HG02798 (cell line): Measurements from ENCODE around the gene SYVN1.

ENCODE experiments used
- ATAC-seq: cut with Tn5 transposase; IDR thresholded peaks from one replicate; pipeline ENCODE4 v1.9.1; 2021; ENCODE audit warnings: mild to moderate bottlenecking; ENCODE audit not compliant: unreplicated experiment, poor library complexity

The SYVN1 gene

GRCh38 chr11:65095974-65096806 is 38.1 kb downstream of the SYVN1 start, which contains the start of gene VPS51:
VPS51 (plus strand) TSS chr11:65096214; CDS start chr11:65096251, 37 bp downstream.
- peak; percentile 88 for ATAC-seq

DNA sequence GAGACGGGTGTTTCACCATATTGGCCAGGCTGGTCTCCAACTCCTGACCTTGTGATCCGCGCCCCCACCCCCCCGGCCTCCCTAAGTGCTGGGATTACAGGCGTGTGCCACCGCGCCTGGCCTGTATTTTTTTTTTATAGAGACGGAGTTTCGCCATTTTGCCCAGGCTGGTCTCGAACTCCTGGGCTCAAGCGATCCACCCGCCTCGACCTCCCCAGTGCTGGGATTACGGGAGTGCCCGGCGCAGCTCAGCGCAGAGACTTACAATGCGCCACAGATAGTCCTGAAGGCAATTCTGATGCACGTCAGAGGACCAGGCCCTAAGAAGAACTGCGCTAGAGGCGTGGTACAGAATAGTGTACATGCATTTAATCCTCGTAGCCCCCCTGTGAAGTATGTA is 38.9 kb downstream of the SYVN1 start:
- no peak for ATAC-seq

GRCh38 chr11:65090628-65091027 is 43.7 kb downstream of the SYVN1 start:
- no peak for ATAC-seq

GRCh38 chr11:65089621-65090020 is 44.7 kb downstream of the SYVN1 start:
- ATAC-seq = no peak

DNA sequence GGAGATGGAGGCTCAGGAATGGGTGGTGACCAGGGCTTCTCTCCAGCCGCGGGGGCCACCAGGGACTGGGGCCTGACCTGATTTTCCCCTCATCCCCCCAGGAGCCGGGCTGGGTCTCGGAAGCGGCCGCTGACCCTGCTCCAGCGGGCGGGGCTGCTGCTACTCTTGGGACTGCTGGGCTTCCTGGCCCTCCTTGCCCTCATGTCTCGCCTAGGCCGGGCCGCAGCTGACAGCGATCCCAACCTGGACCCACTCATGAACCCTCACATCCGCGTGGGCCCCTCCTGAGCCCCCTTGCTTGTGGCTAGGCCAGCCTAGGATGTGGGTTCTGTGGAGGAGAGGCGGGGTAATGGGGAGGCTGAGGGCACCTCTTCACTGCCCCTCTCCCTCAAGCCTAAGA is 46.5 kb downstream of the SYVN1 start:
- no peak for ATAC-seq

DNA sequence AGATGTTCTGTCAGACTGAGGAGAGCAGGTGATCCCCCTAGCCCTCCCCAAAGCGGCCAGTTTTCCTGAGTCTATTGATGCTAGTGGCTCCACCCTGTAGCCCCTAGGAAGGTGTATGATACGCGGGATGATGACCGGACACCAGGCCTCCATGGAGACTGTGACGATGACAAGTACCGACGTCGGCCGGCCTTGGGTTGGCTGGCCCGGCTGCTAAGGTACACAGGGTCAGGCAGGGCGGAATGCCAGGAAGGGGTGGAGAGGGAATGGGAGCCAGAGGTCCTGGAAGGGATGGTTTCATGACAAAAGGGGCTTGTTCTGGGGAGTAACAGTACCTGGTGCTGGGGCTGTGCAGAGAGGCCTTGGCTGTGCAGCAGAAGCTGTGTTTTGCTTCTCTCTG is 47.1 kb downstream of the SYVN1 start:
- ATAC-seq = no peak

- no peak for ATAC-seq
Measured at GRCh38 chr11:65086809-65087208, 47.5 kb downstream of the SYVN1 start.

GRCh38 chr11:65085446-65085845 is 48.9 kb downstream of the SYVN1 start:
- no peak for ATAC-seq

GRCh38 chr11:65084598-65085375 is 49.5 kb downstream of the SYVN1 start:
- no peak for ATAC-seq

DNA sequence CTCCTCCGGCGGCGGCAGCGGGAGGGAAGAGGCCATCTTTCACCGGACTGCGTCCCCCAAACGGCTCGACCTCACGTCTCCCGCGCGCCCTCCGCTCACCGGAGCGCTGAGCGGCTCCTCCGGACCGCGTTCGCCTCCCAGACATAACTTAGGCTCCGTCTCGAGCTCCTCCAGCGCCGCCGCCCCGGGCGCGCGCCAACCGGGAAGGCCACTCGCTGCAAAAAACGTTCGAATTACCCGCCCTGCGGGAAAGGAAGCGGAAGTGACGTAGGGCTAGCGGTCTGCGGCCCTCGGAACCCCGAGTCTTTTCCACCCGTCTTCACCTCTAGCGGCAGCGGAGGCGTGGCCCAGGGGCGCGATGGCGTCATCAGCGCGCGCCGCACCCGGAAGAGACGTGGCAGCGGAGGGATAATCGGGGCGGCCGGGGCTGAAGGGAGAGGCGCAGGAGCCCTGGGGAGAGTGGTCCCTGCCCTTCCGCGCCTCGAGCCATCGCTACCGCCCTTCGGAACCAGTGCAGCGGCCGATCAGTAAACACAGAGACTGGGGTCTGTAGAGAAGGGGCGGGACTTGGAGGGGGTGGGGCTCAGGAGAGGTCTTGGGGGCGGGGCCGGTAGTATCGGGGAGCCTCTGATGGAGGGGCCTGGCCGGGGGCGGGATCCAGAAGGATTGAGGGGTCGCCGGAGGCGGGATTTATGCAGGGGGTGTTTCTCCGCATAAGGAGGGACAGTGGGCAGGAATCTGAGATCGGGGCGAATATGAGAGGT is 50.3 kb downstream of the SYVN1 start, which contains the start of the genes CDCA5 and ZFPL1:
TSS of gene CDCA5 (minus strand) at position 207 of the 764 bp plus-strand sequence. CDS start at position 145, 62 bp downstream.
TSS of gene ZFPL1 (plus strand) at position 389 of the 764 bp plus-strand sequence. CDS start 477 bp downstream, outside the sequence.
- ATAC-seq = peak; percentile 92

DNA sequence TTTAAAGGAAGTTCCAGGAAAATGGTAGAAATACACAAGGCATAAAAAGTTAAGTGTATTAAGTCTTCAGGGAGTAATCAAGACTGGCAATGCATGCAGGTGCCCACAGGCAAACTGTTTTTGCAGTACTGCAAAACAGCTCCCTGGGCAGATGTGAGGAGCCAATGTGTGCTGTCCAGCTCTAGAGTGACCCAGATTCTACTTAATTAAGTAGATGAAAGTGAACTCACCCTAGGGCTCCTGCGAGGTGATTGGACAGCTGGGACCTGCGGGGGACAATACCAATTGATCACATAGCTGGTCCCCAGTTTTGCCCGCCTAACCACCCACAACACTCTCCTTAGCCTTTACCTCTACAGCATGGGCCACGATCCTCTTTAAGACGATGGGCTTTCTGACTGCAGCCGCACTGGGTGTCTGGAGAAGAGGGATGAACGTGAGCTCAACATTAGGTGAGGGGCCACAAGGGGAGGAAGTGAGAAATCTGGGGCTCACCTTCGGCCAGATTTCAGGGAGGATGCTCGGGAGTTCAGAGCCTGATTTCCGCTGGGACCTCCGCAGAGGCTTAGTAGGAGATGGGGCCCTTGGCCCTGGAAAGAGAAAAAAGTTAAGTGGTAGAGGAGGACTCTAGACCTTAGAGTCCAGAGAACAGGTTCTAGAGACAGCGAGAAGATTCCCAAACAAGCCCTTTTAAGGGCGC is 51.0 kb downstream of the SYVN1 start:
- peak; percentile 11 for ATAC-seq

DNA sequence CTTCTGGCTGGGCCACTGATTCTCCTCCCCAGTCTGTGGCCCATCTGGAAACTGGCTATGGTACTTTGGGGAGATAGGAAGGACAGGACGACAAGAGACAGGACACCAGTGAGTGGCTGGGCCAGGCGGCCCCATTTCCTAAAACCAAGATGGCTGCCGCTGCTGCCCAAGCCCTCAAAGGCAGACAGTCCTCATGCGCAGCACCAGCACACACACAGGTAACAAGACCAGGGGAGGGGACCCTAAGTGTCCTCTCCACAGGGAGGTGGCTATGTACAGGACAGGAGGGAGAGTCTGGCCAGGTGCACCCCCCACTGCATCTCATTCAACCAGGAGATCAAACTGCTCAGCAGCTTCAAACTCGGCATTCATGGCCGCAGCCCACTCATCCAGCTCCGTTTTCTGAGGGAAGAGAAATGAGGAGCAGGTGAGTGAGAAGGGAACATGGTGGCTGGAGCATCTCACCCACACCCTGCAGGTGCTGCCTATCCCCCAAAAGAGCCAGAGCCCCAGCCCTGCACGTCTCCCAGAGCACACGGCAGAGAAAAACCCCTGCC is 55.5 kb downstream of the SYVN1 start:
- ATAC-seq = no peak

DNA sequence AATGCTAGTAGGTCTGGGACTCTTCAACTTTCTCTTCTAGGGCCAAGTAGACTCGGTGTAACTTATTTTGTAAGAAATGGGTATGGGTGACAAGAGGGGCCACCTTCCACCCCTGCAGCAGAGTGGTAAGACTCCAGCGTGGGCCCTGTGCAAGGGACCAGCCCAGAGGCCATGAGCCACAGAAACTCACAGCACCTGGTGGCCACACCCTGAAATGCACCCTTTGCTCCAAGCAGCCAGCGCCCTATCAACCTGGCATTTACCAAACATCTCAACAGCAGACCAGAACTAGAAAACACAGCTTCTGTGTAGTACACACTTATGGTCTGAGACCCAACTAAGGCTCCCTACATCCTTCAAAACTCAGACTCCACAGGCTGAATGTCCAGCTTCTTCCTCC is 56.2 kb downstream of the SYVN1 start:
- ATAC-seq = peak; percentile 60

DNA sequence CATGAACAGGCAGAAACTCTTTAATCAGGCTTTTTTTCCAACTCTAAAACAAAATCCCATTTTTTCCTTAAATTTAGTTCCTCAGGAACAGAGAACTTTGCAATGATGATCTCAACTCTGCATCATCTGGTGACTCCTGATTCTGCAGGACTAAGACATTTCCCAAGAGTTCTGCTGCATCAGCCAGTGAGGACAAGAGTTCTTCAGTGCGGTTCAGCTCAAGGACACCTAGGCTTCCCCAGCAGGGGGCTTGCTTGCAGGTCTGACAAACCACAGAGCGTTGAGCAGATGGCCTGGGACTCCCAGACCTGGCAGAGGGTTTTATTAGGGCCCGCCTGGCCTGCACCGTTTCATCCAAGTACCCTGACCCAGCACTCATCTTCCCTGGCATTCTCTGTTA is 56.9 kb downstream of the SYVN1 start:
- no peak for ATAC-seq
